GM12873 (cell line): ENCODE data around the gene FANCF.

ENCODE experiments used
- TF ChIP-seq, protein P1 (sequence below): IDR thresholded peaks from 2 replicates; pipeline ENCODE4 v1.5.1; 2012; ENCODE audit warnings: low read depth, mild to moderate bottlenecking, moderate library complexity, low read length, control low read depth; ENCODE audit not compliant: insufficient read depth; ENCODE audit errors: missing control alignments

FANCF gene

DNA sequence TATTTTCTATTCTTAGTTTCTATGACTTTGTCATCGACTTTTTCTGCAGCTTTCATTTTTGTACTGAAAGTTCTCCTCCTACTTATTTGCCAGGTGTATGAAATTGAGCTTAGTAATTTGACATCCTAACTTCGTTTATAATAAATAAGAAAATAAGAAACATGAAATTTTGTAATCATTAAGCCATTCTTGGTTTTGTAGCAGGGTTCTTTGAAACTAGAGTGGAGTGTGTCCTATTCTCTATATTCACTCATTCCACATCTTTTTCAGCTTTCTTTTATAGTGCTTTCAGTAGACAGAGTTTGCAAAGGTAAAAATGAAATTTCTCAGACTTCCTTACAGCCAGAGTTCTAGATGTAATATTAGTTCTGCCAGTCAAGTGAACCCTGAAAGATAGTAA is 47.8 kb downstream of the FANCF start:
- TF ChIP-seq, protein P1, sequence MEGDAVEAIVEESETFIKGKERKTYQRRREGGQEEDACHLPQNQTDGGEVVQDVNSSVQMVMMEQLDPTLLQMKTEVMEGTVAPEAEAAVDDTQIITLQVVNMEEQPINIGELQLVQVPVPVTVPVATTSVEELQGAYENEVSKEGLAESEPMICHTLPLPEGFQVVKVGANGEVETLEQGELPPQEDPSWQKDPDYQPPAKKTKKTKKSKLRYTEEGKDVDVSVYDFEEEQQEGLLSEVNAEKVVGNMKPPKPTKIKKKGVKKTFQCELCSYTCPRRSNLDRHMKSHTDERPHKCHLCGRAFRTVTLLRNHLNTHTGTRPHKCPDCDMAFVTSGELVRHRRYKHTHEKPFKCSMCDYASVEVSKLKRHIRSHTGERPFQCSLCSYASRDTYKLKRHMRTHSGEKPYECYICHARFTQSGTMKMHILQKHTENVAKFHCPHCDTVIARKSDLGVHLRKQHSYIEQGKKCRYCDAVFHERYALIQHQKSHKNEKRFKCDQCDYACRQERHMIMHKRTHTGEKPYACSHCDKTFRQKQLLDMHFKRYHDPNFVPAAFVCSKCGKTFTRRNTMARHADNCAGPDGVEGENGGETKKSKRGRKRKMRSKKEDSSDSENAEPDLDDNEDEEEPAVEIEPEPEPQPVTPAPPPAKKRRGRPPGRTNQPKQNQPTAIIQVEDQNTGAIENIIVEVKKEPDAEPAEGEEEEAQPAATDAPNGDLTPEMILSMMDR, result no peak
